Activated effector memory CD4-positive, alpha-beta T cell treated with Interleukin-2 at 50 U/mL for 16 hours (primary cell): ENCODE measurements around the gene TARS1.

Experiments used
- DNase-seq: peaks from one replicate; pipeline ENCODE4 v3.0.0-alpha.2; 2020

TARS1 gene

GRCh38 chr5:33441241-33442177 is 744 bp downstream of the TARS1 start:
- peak; percentile 6 for DNase-seq

GRCh38 chr5:33444542-33444941 is 3.8 kb downstream of the TARS1 start:
- DNase-seq: no peak

- no peak for DNase-seq
These were observed 5.0 kb downstream of the TARS1 start for GRCh38 chr5:33445798-33446197.

GRCh38 chr5:33448118-33448517 is 7.4 kb downstream of the TARS1 start:
- DNase-seq: no peak

GRCh38 chr5:33457126-33457525 is 16.4 kb downstream of the TARS1 start:
- DNase-seq: no peak

GRCh38 chr5:33457817-33458216 is 17.1 kb downstream of the TARS1 start:
- no peak for DNase-seq

GRCh38 chr5:33460210-33460609 is 19.4 kb downstream of the TARS1 start:
- no peak for DNase-seq

GRCh38 chr5:33462456-33462855 is 21.7 kb downstream of the TARS1 start:
- no peak for DNase-seq

GRCh38 chr5:33465120-33465519 is 24.4 kb downstream of the TARS1 start:
- DNase-seq: no peak

- DNase-seq: no peak
These were observed 28.1 kb downstream of the TARS1 start for GRCh38 chr5:33468775-33469435.

- no peak for DNase-seq
These were observed 29.8 kb downstream of the TARS1 start for GRCh38 chr5:33470544-33470943.

GRCh38 chr5:33472805-33473409 is 32.1 kb downstream of the TARS1 start:
- DNase-seq: no peak

- no peak for DNase-seq
These were observed 33.2 kb downstream of the TARS1 start for GRCh38 chr5:33474004-33474403.

- DNase-seq: no peak
These were observed 34.2 kb downstream of the TARS1 start for GRCh38 chr5:33474931-33475499.

- no peak for DNase-seq
These were observed 34.9 kb downstream of the TARS1 start for GRCh38 chr5:33475706-33476105.

- DNase-seq: no peak
These were observed 36.2 kb downstream of the TARS1 start for GRCh38 chr5:33476992-33477391.

GRCh38 chr5:33477816-33478215 is 37.1 kb downstream of the TARS1 start:
- no peak for DNase-seq

- no peak for DNase-seq
These were observed 38.5 kb downstream of the TARS1 start for GRCh38 chr5:33479311-33479710.

- no peak for DNase-seq
These were observed 40.1 kb downstream of the TARS1 start for GRCh38 chr5:33480876-33481275.

GRCh38 chr5:33482335-33482734 is 41.6 kb downstream of the TARS1 start:
- DNase-seq: no peak

- no peak for DNase-seq
These were observed 46.5 kb downstream of the TARS1 start for GRCh38 chr5:33487236-33487635.

- DNase-seq: no peak
These were observed 48.0 kb downstream of the TARS1 start for GRCh38 chr5:33488558-33489355.
